ENCODE data around the gene FAM20C.

FAM20C gene

GRCh38 chr7:217781-218180, 25.4 kb downstream of the FAM20C start:
- H3K4me3 ChIP-seq (replicated peaks; ENCODE audit: low read depth, low read length) = no peak overlapping the region
- no peak for TF ChIP-seq CTCF (IDR thresholded peaks at IDR 0.05; ENCODE audit: low read depth, low read length, missing control alignments)
- no peak for DNase-seq (ENCODE audit: extremely low read depth, low read depth)

GRCh38 chr7:218316-218715, 25.9 kb downstream of the FAM20C start:
- no peak for TF ChIP-seq CTCF (IDR thresholded peaks at IDR 0.05; ENCODE audit: low read depth, low read length, missing control alignments)
- no peak for DNase-seq (ENCODE audit: extremely low read depth, low read depth)
- no peak overlapping the region for H3K4me3 ChIP-seq (replicated peaks; ENCODE audit: low read depth, low read length)

GRCh38 chr7:218896-219580, 26.7 kb downstream of the FAM20C start:
- DNase-seq (ENCODE audit: extremely low read depth, low read depth) = no peak
- no peak for TF ChIP-seq CTCF (IDR thresholded peaks at IDR 0.05; ENCODE audit: low read depth, low read length, missing control alignments)
- no peak overlapping the region for H3K4me3 ChIP-seq (replicated peaks; ENCODE audit: low read depth, low read length)

GRCh38 chr7:219581-220150, 27.3 kb downstream of the FAM20C start:
- no peak overlapping the region for H3K4me3 ChIP-seq (replicated peaks; ENCODE audit: low read depth, low read length)
- no peak for TF ChIP-seq CTCF (IDR thresholded peaks at IDR 0.05; ENCODE audit: low read depth, low read length, missing control alignments)
- DNase-seq (ENCODE audit: extremely low read depth, low read depth) = no peak

- peak; percentile 37 for TF ChIP-seq CTCF (IDR thresholded peaks at IDR 0.05; ENCODE audit: low read depth, low read length, missing control alignments)
- no peak for DNase-seq (ENCODE audit: extremely low read depth, low read depth)
- no peak overlapping the region for H3K4me3 ChIP-seq (replicated peaks; ENCODE audit: low read depth, low read length)
Measured at GRCh38 chr7:220151-220841, 27.9 kb downstream of the FAM20C start.

- no peak for DNase-seq (ENCODE audit: extremely low read depth, low read depth)
- no peak overlapping the region for H3K4me3 ChIP-seq (replicated peaks; ENCODE audit: low read depth, low read length)
- no peak for TF ChIP-seq CTCF (IDR thresholded peaks at IDR 0.05; ENCODE audit: low read depth, low read length, missing control alignments)
Measured at GRCh38 chr7:221978-222715, 29.8 kb downstream of the FAM20C start.

All from HFF-Myc (cell line).